Nephron (organoid): Measurements from ENCODE around the gene CES4A.
A peak's percentile ranks its signal among the peaks of the same experiment; 100 is the strongest.
"Not testable (repeated sequence)": the region's sequence is repeated elsewhere in the genome, so short reads cannot be mapped to it uniquely, and the experiment has no call there.

Experiments
- H3K27ac Mint-ChIP-seq, 3 experiments: 2 replicates each; pipeline ENCODE4 v1.8.0; 2020; ENCODE audit warnings: mixed read lengths in 3 of 3, mild to moderate bottlenecking in 2 of 3, moderate library complexity in 1 of 3
- H3K27me3 Mint-ChIP-seq: 2 replicates; pipeline ENCODE4 v1.8.0; 2021; ENCODE audit warnings: low read depth, mild to moderate bottlenecking, moderate library complexity, mixed read lengths
- H3K36me3 Mint-ChIP-seq: 2 replicates; pipeline ENCODE4 v1.8.0; 2020; ENCODE audit warnings: low read depth, mixed read lengths
- H3K4me1 Mint-ChIP-seq: 2 replicates; pipeline ENCODE4 v1.8.0; 2020; ENCODE audit warnings: mixed read lengths
- H3K4me3 Mint-ChIP-seq, 3 experiments: 2 replicates each; pipeline ENCODE4 v1.8.0; 2020; ENCODE audit warnings: mild to moderate bottlenecking in 3 of 3, mixed read lengths in 3 of 3, moderate library complexity in 2 of 3
- H3K9me3 Mint-ChIP-seq: 2 replicates; pipeline ENCODE4 v1.8.0; 2020; ENCODE audit warnings: mixed read lengths
- TF ChIP-seq, protein P1 (sequence below), 3 experiments: fragments of 200-600 bp; sonication (generic); IDR thresholded peaks; one replicate each; pipeline ENCODE4 v1.5.0; 2021; ENCODE audit warnings: antibody characterized with exemption in 3 of 3; ENCODE audit not compliant: unreplicated experiment in 3 of 3

The CES4A gene

DNA sequence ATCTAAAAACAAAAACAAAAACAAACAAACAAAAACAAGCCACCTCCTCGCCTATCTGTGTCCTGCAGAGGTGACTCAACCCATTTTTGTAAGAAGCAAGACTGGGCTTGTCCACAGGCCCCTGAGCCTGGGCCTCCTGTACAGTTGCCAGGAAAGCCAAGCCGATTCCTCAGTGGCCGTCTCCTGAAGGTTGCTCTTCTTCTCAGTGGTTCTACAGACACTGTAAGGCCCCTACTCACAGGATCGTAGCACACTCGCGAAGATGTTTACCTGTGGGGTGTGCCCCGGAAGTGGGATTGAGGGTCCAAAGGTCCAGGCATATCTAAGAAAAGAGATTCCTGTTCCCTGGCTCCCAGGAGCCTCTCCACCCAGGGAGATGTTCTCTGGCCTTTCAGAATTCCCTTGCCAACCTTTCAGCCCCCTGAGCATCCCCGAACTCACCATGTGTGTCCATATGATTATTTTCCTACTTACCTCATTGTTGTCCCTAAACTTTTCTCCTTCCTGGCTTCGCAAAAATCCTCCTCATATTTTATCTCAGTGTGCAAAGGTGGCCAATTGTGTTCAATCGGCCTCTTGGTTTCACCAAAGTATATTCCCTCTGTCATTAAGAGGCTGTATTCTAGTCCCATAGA lies 34.8 kb upstream of the CES4A start:
- H3K27ac Mint-ChIP-seq = no peak overlapping the region
- no peak overlapping the region for H3K4me3 Mint-ChIP-seq
- H3K36me3 Mint-ChIP-seq = peaks cover 3% of the 10 kb centered on the region
- peaks cover 17% of the 10 kb centered on the region for H3K27me3 Mint-ChIP-seq
- H3K4me1 Mint-ChIP-seq = no peaks in the 10 kb centered on the region
- H3K9me3 Mint-ChIP-seq = peaks cover 7% of the 10 kb centered on the region
- TF ChIP-seq, protein P1, sequence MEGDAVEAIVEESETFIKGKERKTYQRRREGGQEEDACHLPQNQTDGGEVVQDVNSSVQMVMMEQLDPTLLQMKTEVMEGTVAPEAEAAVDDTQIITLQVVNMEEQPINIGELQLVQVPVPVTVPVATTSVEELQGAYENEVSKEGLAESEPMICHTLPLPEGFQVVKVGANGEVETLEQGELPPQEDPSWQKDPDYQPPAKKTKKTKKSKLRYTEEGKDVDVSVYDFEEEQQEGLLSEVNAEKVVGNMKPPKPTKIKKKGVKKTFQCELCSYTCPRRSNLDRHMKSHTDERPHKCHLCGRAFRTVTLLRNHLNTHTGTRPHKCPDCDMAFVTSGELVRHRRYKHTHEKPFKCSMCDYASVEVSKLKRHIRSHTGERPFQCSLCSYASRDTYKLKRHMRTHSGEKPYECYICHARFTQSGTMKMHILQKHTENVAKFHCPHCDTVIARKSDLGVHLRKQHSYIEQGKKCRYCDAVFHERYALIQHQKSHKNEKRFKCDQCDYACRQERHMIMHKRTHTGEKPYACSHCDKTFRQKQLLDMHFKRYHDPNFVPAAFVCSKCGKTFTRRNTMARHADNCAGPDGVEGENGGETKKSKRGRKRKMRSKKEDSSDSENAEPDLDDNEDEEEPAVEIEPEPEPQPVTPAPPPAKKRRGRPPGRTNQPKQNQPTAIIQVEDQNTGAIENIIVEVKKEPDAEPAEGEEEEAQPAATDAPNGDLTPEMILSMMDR (IDR thresholded peaks at IDR 0.05; ENCODE audit: unreplicated experiment in 3 of 3) = no peak

DNA sequence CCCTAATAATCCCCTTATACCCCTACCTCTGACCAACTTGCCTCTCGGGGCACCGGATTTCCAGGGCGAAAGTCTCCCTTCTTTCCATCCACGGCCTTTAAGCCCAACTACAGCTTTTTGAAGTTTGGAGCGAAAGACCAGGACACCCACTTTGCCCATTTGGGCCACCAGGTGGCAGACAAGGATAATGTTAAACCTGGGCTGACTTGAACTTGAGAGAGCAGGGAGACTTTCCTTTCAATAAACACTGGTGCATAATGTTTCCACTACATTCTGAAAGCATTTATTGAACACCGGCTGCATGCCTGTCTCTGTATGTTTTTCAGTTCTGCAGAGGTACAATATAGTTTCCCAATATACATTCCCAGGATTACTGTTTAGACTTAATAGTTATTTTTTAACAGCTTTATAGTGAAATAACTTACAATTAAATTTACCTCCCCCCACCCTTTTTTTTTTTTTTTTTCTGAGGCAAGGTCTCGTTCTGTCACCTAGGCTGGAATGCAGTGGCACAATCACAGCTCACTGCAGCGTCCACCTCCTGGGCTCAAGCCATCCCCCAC lies 34.2 kb upstream of the CES4A start:
- no peaks in the 10 kb centered on the region for H3K4me1 Mint-ChIP-seq

DNA sequence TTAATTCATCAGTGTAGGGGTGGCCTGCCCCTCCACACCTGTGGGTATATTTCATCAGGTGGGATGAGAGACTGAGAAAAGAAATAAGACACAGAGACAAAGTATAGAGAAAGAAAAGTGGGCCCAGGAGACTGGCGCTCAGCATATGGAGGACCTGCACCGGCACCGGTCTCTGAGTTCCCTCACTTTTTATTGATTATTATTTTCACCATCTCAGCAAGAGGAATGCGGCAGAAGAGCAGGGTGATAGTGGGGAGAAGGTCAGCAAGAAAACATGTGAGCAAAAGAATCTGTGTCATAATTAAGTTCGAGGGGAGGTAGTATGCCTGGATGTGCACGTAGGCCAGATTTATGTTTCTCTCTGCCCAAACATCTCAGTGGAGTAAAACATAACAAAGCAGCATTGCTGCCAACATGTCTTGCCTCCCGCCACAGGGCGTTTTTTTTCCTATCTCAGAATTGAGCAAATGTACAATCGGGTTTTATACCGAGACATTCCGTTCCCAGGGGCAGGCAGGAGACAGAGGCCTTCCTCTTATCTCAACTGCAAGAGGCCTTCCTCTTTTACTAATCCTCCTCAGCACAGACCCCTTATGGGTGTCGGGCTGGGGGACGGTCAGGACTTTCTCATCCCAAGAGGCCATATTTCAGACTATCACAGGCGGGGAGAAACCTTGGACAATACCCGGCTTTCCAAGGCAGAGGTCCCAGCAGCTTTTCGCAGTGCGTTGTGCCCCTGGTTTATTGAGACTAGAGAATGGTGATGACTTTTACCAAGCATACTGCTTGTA lies 32.8 kb upstream of the CES4A start:
- H3K4me3 Mint-ChIP-seq, H3K4me1 Mint-ChIP-seq, H3K9me3 Mint-ChIP-seq, H3K36me3 Mint-ChIP-seq: not testable (repeated sequence)
- peaks cover 20% of the 10 kb centered on the region for H3K27me3 Mint-ChIP-seq
- H3K27ac Mint-ChIP-seq = peak overlapping the region in 2 of 3 experiments; percentile 3 to 33

More for the DNA sequence above, 34.2 kb upstream of the CES4A start:
- peaks cover 3% of the 10 kb centered on the region for H3K36me3 Mint-ChIP-seq
- H3K27ac Mint-ChIP-seq = no peak overlapping the region
- peaks cover 7% of the 10 kb centered on the region for H3K9me3 Mint-ChIP-seq
- TF ChIP-seq, protein P1 (IDR thresholded peaks at IDR 0.05; ENCODE audit: unreplicated experiment in 3 of 3) = peak; percentile 76 to 82 (median 82)
- peaks cover 16% of the 10 kb centered on the region for H3K27me3 Mint-ChIP-seq
- H3K4me3 Mint-ChIP-seq = no peak overlapping the region

DNA sequence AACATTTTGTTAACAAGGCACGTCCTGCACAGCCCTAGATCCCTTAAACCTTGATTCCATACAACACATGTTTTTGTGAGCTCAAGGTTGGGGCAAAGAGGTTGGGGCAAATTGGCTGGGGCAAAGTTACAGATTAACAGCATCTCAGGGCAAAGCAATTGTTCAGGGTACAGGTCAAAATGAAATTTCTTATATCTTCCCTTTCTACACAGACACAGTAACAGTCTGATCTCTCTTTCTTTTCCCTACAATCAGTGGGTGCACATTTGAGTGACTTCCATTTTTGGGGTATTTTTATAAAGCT lies 32.3 kb upstream of the CES4A start:
- H3K9me3 Mint-ChIP-seq, H3K36me3 Mint-ChIP-seq: not testable (repeated sequence)

DNA sequence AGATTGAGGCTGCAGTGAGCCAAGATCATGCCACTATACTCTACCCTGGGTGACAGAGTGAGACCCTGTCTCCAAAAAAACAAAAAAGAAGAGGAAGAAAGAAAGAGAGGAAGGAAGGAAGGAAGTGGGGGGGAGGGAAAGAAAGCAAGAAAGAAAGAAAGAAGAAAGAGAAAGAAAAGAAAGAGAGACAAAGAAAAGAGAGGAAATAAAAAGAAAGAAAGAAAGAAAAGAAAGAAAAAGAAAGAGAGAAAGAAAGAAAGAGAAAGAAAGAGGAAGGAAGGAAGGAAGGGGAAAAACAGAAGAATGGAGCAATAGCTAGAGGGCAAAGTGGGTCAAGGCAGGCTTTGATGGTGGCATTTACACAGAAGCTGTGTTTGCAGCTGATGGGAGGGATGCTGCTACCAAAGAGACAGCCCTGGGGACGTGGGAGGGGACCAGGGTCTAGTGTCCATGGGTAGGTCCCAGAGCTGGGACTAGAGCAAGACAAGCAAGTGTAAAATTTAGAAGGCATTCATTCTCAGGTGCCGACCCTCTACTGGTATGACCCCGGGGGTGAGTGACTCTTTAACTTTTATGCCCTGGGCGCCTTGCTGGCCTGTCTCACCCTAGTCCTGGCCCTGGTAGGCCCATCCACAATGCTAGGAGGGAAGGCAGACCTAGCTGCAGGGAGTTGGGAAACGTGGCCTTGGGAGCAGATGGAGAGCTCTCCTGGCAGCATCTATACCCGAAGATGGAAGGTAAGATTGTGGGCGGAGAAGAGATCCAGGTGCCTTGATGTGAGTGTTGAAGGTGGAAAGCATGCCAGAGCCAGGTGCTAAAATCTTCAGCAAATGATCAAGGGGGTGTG lies 29.3 kb upstream of the CES4A start:
- Mint-ChIP-seq H3K9me3 (no peaks in the 10 kb centered on the region), H3K27me3 (peaks cover 24% of the 10 kb centered on the region), H3K36me3 (no peaks in the 10 kb centered on the region), H3K27ac (no peak overlapping the region), H3K4me3 (no peak overlapping the region), H3K4me1 (peaks cover 5% of the 10 kb centered on the region)
- TF ChIP-seq, protein P1 (IDR thresholded peaks at IDR 0.05; ENCODE audit: unreplicated experiment in 3 of 3) = no peak

More for the DNA sequence above, 32.3 kb upstream of the CES4A start:
- H3K4me3 Mint-ChIP-seq, H3K4me1 Mint-ChIP-seq: not testable (repeated sequence)
- peaks cover 20% of the 10 kb centered on the region for H3K27me3 Mint-ChIP-seq
- H3K27ac Mint-ChIP-seq = peak overlapping the region in 1 of 3 experiments; percentile 33

DNA sequence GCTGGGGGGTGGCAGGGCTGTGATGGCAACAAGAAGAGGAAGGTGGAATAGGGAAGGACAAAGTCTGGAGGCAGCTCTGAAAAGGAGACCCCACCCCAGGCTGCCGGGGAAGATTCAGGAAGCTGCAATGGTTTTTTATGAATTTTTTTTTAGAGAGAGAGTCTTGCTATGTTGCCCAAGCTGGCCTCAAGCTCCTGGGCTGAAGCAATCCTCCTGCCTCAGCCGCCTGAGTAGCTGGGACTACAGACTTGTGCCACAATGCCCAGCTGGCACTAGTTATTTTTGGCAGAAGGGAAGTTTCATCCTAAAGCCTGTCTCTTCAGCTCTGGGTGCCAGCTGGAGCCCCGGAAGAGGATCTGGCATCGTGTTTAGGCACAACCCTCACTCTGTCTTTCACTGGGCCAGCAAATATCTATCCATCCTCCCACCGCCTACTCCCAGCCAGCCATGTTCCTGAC lies 28.7 kb upstream of the CES4A start:
- TF ChIP-seq, protein P1 (IDR thresholded peaks at IDR 0.05; ENCODE audit: unreplicated experiment in 3 of 3) = no peak
- Mint-ChIP-seq H3K36me3 (no peaks in the 10 kb centered on the region), H3K4me3 (no peak overlapping the region), H3K9me3 (no peaks in the 10 kb centered on the region), H3K27ac (no peak overlapping the region), H3K27me3 (peaks cover 22% of the 10 kb centered on the region), H3K4me1 (peaks cover 5% of the 10 kb centered on the region)
